Measurements from ENCODE around the gene EGR4. TPM values are rescaled to one million over a fixed set of nuclear protein-coding genes. Genes with fewer than 3 reads are reported as not detected.

EGR4 gene
- polyA plus RNA-seq, 3 donors: 0.12 to 0.15 TPM; not detected in 1

DNA sequence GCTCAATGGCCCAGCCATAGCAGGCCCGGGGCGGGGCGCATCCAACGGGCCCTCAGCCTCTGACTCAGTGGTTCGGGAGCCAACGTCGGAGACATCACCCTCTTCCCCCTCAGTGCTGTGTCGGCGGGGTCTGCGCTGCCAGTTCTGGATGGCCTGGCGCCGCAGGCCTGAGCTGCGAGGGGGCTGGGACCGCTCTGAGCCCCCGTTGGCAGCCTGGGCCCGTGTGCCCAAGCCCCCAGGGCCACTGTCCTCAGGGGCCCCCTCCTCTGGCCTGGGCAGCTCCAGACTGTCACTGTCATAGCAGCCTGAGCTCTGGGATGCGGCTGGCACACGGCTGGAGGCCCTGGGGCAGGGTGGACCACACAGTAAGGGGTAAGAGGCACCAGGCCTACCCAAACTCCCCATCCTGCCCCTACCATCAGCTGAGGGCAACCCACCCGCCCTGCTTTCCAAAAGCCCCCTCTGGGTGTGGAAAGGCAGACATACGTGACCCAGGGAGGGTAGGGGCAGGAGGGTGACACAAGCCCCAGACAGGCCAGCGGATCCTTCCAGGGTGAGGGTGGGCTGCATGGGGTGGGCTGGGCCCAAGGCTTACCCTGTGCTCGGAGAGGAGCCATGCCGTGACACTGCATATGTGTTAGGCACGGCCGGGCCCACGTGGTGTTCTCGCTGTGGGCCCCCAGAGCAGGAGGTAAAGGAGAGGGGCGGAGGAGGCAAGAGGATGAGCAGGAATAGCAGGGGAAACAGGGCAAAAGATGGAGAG lies 27.9 kb downstream of the EGR4 start:
- WGBS (ENCODE audit: insufficient coverage): 95% methylated on average over 23 of the region's 28 CpGs
- Histone ChIP-seq H3K9me3 (replicated peaks in 1 of 2; ENCODE audit: control insufficient read depth in 1 of 2, insufficient read depth in 1 of 2, low read length in 2 of 2) (no peaks in the 10 kb centered on the region), H3K27ac (ENCODE audit: low read depth in 1 of 2, low read length in 2 of 2) (no peak overlapping the region), H3K79me2 (ENCODE audit: insufficient read depth, low read length) (no peaks in the 10 kb centered on the region), H2AFZ (ENCODE audit: insufficient read depth, low read depth, low read length, poor library complexity, severe bottlenecking) (no peak overlapping the region), H3K4me3 (replicated peaks in 1 of 3; ENCODE audit: low read depth in 2 of 3, low read length in 3 of 3) (no peak overlapping the region), H3K4me1 (ENCODE audit: control insufficient read depth in 1 of 2, insufficient read depth in 2 of 2, low read length in 2 of 2) (peaks cover 0 to 5% of the 10 kb centered on the region in 2 donors), H3K36me3 (replicated peaks in 1 of 2; ENCODE audit: control insufficient read depth in 1 of 2, insufficient read depth in 2 of 2, low read length in 2 of 2) (peaks cover 22 to 60% of the 10 kb centered on the region in 2 donors), H3K27me3 (ENCODE audit: control insufficient read depth in 2 of 2, insufficient read depth in 2 of 2, low read length in 2 of 2) (peaks cover 6 to 10% of the 10 kb centered on the region in 2 donors), H3K9ac (ENCODE audit: insufficient read depth, low read length, poor library complexity, severe bottlenecking) (no peak overlapping the region), H3K4me2 (replicated peaks; ENCODE audit: extremely low read depth, low read length, poor library complexity, severe bottlenecking) (no peak overlapping the region), H4K20me1 (ENCODE audit: insufficient read depth, low read length) (peaks cover 16% of the 10 kb centered on the region)
- TF ChIP-seq CTCF (IDR thresholded peaks at IDR 0.05): no peak
- Mint-ChIP-seq H3K27me3 (ENCODE audit: low read depth in 3 of 3) (peaks cover 9 to 19% (median 19%) of the 10 kb centered on the region in 3 donors), H3K27ac (no peak overlapping the region), H3K36me3 (peaks cover 50 to 52% of the 10 kb centered on the region in 2 donors), H3K9me3 (peaks cover 0 to 4% (median 0%) of the 10 kb centered on the region in 7 donors), H3K4me3 (no peak overlapping the region), H3K4me1 (peaks cover 5% of the 10 kb centered on the region)
- DNase-seq: no peak
- intact Hi-C loops (cut with micrococcal nuclease): no loop called here

- Histone ChIP-seq H2AFZ (ENCODE audit: insufficient read depth, low read depth, low read length, poor library complexity, severe bottlenecking) (no peak overlapping the region), H3K27me3 (ENCODE audit: control insufficient read depth in 2 of 2, insufficient read depth in 2 of 2, low read length in 2 of 2) (peaks cover 2 to 3% of the 10 kb centered on the region in 2 donors), H3K4me3 (replicated peaks in 1 of 3; ENCODE audit: low read depth in 2 of 3, low read length in 3 of 3) (no peak overlapping the region), H3K9ac (ENCODE audit: insufficient read depth, low read length, poor library complexity, severe bottlenecking) (no peak overlapping the region), H3K4me2 (replicated peaks; ENCODE audit: extremely low read depth, low read length, poor library complexity, severe bottlenecking) (no peak overlapping the region), H3K4me1 (ENCODE audit: control insufficient read depth in 1 of 2, insufficient read depth in 2 of 2, low read length in 2 of 2) (peaks cover 0 to 5% of the 10 kb centered on the region in 2 donors), H3K9me3 (replicated peaks in 1 of 2; ENCODE audit: control insufficient read depth in 1 of 2, insufficient read depth in 1 of 2, low read length in 2 of 2) (no peaks in the 10 kb centered on the region), H4K20me1 (ENCODE audit: insufficient read depth, low read length) (peaks cover 9% of the 10 kb centered on the region), H3K27ac (ENCODE audit: low read depth in 1 of 2, low read length in 2 of 2) (no peak overlapping the region), H3K36me3 (replicated peaks in 1 of 2; ENCODE audit: control insufficient read depth in 1 of 2, insufficient read depth in 2 of 2, low read length in 2 of 2) (peaks cover 26 to 67% of the 10 kb centered on the region in 2 donors), H3K79me2 (ENCODE audit: insufficient read depth, low read length) (no peaks in the 10 kb centered on the region)
- no peak for DNase-seq
- no peak overlapping the region for H3K27ac Mint-ChIP-seq
- peaks cover 0 to 4% (median 0%) of the 10 kb centered on the region in 7 donors for H3K9me3 Mint-ChIP-seq
- H3K27me3 Mint-ChIP-seq (ENCODE audit: low read depth in 3 of 3): peaks cover 2 to 13% (median 12%) of the 10 kb centered on the region in 3 donors
- 86% methylated on average over 1 of the region's 4 CpGs for WGBS (ENCODE audit: insufficient coverage)
- peaks cover 48 to 51% of the 10 kb centered on the region in 2 donors for H3K36me3 Mint-ChIP-seq
- TF ChIP-seq CTCF (IDR thresholded peaks at IDR 0.05): no peak
- H3K4me1 Mint-ChIP-seq: peaks cover 2% of the 10 kb centered on the region
- intact Hi-C loops (cut with micrococcal nuclease): no loop called here
- H3K4me3 Mint-ChIP-seq: no peak overlapping the region
Observed at GRCh38 chr2:73264783-73265182, 28.6 kb downstream of the EGR4 start.
